HG03432 (cell line): ENCODE data around the gene PLAAT2.
A peak's percentile ranks its signal among the peaks of the same experiment; 100 is the strongest.
"Not testable (repeated sequence)": the region's sequence is repeated elsewhere in the genome, so short reads cannot be mapped to it uniquely, and the experiment has no call there.

Source experiments
- ATAC-seq: cut with Tn5 transposase; IDR thresholded peaks from one replicate; pipeline ENCODE4 v1.9.1; 2021; ENCODE audit warnings: mild to moderate bottlenecking, moderate library complexity; ENCODE audit not compliant: unreplicated experiment

The PLAAT2 gene

DNA sequence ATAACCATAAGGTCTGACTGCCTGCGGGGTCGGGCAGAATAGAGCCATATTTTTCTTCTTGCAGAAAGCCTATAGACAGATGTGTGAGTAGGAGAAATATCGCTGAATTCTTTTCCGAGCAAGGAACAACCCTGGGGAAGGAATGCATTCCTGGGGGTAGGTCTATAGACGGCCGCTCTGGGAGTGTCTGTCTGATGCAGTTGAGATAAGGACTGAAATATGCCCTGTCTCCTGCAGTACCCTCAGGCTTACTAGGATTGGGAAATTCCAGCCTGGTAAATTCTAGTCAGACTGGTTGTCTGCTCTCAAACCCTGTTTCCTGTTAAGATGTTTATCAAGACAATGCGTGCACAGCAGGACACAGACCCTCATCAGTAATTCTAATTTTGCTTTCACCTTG is 18.0 kb upstream of the PLAAT2 start:
- ATAC-seq, result not testable (repeated sequence)

DNA sequence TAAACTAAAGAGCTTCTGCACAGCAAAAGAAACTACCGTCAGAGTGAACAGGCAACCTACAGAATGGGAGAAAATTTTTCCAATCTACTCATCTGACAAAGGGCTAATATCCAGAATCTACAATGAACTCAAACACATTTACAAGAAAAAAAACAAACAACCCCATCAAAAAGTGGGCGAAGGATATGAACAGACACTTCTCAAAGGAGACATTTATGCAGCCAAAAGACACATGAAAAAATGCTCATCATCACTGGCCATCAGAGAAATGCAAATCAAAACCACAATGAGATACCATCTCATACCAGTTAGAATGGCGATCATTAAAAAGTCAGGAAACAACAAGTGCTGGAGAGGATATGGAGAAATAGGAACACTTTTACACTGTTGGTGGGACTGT is 15.7 kb upstream of the PLAAT2 start:
- not testable (repeated sequence) for ATAC-seq

DNA sequence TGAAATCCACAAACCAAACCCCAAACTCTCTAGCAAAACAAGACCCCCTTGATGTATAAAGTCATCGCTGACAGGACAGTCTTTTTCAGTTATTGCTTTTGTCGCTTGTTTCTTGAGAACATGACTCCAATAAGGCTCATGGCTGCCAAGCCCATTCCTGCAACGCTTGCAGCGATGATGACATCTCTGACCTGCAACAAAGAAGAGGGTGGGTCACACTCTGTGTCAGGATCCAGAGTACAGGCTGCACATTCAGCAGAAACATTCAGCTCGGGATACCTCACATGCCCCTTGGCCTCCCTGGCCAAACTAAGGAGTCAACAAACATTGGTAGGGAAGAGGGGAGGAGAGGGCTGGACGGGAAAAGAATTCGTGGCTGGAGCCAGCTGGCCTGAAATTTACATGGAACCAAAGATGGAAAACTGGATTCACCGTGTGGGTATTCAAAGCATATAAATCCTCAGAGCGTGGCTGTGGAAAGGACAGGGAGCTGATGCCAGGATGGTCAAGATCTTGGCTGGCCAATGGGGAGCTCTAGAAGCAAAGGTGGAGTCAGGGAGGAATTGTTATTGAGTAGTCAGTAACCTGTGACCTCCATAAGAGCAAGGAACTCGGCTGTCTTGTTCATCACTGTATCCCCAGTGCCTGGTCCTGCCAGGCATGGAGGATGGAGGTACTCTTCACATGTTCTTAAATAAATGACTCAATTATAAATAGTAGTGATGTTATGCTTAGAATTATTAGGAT is 11.8 kb upstream of the PLAAT2 start:
- ATAC-seq, result no peak

DNA sequence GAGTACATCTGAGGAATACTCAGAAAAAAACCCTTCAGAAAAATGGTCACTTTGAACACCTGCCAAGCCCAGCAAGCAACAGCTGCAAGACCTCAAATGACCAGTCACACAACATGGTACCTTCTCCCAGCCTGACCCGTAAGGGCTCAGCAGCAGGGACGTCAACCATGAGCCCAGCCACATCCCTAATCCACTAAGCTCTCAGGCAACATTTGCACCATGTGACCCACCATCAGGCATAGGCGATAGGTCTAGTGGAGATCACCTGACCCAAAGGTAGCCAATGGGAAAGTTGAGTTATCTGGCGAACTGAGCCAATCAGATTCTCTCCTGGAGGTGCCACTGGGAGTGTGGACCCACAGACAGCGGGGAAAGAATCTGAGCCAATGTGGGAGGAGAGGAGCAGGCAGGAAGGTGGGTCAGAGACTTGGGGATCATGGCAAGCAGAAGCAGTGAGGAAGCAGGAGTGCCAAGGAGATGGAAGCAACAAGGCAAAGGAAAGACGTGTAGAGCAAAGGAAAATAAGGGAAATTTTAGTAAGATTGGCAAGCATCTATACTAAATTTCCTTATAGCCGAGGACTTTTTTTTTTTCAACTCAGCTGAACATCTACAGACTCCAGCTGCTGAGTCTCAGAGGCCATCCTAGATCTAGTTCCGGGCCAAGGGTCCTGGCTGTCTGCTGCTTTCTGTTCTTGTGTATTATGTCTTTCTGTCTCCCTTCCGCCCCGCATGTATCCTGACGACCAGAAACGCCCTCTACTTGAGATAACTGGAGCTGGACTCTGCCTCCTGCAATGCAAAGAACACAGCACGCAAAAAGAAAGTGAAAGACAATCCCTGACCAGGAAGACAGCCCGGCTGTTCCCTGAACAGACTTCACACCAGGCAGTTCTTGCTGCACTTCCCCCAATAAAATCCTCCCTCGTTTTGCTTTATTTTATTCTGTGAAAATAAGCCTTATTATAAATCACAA is 11.0 kb upstream of the PLAAT2 start:
- peak; percentile 53 for ATAC-seq

DNA sequence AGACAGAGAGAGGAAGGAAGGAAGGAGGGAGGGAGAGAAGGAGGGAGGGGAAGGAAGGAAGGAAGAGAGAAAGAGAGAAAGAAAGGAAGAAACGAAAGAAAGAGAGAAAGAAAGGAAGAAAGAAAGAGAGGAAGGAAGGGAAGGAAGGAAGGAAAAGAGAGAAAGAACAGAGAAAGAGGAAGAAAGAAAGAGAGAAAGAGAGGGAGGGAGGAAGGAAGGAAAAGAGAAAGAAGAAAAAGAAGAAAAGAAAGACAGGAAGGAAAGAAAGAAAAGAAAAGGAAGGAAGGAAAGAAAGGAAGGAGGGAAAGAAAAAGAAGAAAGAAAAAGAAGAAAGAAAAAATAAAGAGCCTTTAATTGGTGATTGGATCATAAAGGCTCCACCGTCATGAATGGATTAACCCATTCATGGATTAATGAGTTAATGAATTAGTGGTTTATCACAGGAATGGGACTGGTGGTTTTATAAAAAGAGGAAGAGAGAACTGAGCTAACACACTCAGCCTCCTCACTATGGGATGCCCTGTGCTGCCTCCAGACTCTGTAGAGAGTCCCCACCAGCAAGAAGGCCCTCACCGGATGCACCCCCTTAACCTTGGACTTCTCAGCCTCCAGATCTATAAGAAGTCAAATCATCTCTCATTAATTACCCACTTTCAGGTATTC is 9.0 kb upstream of the PLAAT2 start:
- ATAC-seq, result peak; percentile 45

DNA sequence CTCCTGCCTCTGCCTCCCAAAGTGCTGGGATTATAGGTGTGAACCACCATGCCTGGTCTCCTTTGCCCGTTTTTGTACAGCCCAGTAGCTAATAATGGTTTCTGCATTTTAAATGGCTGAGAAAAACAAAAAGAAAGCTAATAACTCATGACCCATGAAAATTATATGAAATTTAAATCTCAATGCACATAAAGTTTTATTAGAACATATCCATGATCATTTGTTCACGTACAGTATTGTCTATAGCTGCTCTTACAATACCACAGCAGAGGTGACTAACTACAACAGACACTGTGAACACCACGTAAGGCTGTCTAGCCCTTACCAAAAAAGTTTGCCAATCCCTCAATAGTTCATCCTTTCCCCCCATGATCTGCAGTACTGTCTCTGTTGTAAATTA is 6.4 kb upstream of the PLAAT2 start:
- no peak for ATAC-seq

DNA sequence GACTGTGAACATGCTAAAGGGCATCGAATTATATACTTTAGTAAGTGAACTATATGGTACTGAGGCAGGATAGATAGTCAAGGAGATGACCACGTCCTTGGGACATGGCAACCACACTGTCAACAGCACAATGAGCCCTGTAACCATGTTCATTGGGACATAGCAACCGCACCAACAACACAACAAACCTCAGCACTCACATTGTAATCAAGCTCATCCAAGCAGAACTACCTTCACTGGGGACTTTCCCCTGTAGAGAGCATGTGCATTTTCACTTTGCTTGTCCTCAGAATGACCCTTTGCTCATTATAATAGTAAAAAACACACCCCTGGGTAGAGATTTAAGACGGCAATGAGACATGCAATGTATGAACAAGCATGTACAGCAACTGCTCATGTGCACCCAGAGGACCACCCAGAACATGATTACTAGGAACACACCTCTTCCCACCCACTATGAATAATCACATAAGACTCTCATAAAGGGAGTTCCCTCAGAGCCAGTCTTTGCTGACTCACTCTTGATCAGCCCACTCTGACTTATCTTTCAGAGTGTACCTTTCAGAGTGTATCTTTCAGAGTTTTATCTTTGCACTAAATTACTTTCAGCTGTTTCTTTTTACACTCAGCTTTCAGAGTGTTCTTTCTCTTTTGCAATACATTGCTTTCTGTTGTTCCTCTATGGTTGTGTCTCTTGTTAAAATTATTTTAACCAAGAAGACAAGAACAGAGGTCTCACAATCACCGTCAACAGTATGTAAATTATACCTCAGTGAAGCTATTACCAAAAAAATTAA is 4.1 kb upstream of the PLAAT2 start:
- ATAC-seq, result peak; percentile 83

DNA sequence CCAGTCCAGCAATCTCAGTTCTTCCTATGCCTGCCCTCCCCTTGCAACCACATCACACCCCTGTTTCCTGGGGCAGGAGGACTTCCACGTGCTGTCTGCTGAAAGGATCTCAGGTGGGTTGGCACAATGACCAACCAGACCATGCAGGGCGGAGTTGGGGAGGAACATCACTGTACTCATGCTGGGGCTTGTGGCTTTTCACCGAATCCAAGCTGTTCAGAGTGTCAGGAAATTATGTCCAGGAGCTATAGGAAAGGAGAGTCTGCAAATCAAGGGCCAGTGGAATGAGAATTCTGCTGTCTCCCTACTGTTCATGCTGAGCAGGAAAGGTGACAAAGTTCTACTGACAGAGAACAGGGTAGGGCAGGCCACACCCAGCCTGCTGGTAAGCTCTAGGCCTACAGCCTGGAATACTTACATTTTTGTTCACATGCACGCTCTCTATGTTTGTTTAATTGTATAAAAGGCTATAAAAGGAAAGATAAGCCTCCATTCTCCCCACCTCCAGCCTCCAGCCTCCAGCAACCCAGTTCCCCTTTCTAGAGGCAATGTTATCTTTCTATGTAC is 1.7 kb upstream of the PLAAT2 start:
- no peak for ATAC-seq

DNA sequence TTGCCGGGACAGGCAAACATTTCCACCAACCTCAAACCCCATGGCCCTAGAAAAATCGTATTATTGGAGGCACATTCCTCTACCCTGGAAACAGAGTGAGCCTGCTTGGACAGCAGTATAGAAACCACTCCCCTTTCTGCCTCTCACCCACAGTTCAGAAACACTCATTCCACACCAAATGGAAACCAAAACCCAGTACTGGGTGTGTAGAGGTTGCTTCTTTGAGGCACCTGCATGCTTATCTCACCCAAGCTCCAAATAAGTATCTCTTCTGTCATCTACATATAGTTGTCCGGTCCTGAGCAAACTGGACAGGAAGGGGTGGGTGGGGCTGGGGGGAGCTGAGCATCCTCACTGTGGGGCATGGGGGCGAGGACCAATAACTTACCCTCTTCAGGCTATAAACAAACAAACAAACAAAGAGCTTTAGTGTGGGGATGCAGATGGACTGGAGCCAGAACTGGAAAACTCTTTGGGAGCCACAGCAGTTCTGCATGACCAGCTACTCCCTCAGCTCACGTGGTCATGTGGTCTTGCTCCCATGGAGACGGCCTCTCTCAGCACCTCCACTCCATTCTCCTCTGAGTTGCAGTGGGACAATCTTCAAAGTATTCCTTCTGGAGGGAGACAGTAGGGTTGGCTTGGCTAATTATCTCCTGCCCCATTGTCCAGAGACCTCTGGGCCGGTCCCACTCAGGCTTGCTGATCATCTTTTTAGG is 1.0 kb upstream of the PLAAT2 start:
- ATAC-seq, result peak; percentile 65

DNA sequence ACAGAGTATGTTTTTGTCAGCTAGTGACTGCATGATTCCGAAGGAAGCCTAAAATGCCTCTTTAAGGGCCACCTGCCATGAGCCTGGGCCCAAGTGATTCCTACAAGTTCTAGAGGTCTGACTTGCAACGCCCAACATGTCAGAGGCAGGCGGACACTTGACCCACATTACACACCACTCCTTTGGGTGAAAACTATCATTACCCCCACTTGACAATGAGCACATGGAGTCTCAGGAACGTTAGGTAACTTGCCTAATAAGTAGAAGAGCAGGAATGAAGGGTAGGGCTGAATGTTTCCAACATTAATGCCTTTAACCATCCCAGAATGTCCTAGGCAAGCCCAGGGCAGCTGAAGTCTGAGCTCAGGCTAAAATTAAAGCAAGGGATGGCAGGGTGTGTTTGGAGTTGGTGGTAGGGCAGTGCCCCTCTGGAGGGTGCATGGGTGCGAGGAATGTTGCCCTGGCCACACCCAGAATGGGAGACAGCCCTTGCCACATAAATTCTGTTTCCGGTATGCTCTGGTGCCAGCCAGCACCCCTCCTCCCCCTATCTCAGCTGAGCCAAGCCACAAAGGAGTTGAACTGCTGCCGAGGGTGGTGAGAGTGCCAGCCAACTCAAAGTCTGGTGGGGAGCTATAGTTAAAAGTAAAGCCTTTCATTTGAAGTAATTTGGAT is 2.5 kb downstream of the PLAAT2 start:
- ATAC-seq, result no peak

DNA sequence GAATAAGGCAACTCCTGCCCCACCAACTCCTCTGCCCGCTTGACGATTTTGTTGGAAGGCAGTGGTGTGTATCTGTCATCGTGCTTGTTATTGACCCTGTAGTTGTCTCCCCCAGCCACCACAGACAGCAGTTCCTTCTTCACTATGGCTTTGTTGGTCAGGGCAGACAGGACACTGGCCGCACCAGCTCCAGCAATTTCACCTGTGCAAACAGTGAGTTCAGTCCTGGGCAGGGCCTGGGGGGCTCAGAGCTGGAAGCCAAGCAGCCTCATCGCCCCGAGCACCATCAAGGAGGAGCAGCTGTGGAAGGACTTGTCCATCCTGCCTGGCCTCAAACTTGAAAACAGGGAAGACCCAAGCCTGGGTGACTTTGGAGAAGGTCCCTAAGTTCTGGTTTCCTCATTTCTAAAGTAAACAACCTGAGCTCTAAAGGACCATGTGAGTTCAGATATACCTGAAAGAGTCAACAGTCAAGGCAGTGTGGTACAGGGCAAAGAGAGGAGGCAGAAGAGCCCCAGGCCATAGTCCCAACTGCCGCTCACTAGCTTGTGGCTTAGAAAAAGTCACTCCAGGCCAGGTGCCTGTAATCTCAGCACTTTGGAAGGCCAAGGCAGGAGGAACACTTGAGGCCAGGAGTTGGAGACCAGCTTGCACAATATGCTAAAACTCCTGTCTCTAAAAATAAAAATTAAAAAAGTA is 4.6 kb downstream of the PLAAT2 start:
- no peak for ATAC-seq

DNA sequence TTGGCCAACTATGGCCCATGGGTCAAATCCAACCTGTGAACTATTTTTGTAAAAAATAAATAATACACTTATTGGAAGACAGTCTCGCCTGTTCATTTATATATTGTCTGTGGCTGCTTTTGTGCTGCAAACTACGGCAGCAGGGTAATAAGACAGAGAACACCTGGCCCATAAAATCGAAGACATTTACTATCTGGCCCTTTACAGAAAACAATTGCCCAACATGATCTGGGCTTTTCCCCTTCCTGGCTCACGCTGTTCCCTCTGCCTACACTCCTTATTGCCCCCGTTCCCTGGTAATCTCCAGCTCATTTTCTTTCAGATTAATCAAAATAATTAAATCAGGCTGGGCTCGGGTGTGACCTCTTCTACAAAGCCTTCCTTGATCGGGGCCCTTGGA is 5.6 kb downstream of the PLAAT2 start:
- ATAC-seq, result no peak

DNA sequence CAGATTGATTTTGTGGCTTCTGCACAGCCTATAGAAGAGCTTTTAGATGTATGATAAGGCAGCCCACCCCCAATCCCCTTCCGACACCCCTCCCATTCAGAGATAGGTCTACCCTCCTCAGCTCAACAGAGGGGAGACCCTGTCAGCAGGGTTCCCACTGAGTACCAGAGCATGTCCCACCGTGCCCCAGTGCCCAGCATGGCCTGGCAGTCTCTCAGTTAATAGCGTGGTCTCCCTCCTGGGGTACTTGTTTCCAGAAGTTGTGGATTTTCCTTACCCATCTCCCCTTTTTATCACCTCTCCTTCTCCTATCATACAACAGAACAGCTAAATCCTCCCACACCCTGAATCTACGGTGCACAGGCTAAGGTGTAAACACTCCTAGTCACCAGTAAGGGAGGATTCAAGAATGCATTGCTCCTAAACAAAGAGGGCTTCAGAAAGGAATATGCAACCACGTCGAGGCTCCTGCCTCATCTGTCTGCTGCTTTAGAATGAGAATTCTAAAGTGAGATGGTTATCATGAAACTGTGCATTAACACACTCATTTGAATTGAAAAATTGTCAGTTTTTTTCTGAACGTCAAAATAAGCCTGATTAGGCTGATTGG is 6.7 kb downstream of the PLAAT2 start:
- no peak for ATAC-seq

DNA sequence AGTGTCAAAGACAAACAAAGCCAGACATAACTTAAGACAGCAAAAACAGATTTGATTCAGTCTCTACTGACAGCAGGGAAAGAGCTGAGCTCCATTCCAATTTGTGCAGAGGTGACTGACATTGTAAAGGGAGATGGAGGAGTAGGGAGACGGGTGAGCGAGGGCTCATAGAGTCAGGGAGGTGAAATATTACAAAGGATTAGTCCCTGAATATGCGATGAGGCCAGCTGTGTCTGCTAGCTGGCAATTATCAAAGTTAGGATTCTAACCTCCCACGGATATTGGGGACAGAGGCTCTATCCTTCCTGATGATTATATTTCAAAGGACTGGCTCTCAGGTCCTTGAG is 8.3 kb downstream of the PLAAT2 start:
- ATAC-seq, result no peak

DNA sequence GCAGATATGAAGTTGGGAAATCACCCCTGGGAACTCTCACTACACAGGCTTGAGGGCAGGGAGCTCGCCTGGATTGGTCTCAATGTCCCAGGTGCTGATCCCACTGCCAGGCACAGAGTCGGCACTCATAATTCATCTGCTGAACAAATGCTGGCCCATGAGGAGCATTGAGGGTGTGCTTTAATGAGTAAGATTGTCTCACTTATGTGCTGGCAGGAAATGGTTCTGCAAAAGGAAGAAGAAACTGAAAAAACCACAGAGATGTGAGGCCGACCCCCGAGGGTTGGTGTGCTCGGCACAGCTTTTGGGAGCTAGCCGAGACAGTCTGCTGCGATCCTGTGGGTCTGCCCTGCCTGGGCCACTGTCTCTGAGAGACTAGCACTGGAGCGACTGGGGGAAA is 9.4 kb downstream of the PLAAT2 start:
- ATAC-seq, result peak; percentile 81

DNA sequence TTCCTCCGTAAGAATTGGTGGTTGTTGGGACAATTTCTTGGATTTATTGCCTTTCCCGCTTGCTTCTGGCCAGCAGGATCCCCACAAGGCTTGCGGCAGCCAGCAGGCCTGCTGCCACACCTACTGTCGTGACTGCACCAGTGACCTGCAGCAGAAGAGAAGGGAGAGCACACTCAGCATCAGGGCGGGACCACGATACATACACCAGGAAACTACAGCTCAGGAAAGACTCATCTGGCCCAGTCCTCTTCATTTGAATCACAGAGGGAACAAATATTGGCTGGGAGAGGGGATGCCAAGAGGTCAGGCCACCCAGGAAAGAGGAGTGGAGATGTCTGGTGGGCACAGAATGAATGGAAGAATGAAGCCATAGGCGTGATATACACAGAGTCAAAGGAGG is 10.3 kb downstream of the PLAAT2 start:
- ATAC-seq, result no peak

DNA sequence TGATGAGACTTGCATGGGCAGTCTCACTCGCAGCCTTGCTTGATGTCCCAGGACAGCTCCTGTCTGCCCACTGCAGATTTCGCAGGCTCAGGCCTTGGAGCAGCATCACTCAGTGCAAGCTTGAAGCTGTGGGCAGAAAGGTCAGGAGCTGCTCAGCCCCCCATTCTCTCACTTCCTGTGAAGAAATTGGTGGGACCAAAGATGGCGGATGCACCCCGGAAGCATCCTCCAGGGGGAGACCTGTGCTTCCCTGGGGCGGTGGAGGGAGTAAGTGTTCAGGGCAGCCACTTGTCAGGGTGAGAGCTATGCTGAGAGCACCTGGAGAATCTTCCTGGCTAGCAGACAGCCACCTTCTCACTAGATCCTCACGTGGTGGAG is 11.3 kb downstream of the PLAAT2 start:
- ATAC-seq, result no peak
